Osteocyte (in vitro differentiated cells): ENCODE data around the gene ITGAL. TPM values are rescaled to one million over a fixed set of nuclear protein-coding genes. Genes with fewer than 3 reads are reported as not detected.
"Not testable (repeated sequence)": the region's sequence is repeated elsewhere in the genome, so short reads cannot be mapped to it uniquely, and the experiment has no call there.

Source experiments
- DNase-seq: peaks from one replicate; pipeline ENCODE4 v3.0.0; 2021; ENCODE audit warnings: mixed read lengths; ENCODE audit not compliant: unreplicated experiment; ENCODE audit errors: extremely low spot score
- H3K27ac Mint-ChIP-seq: one replicate; pipeline ENCODE4 v1.8.0; 2021; ENCODE audit warnings: mild to moderate bottlenecking, mixed read lengths; ENCODE audit not compliant: unreplicated experiment
- H3K27me3 Mint-ChIP-seq: one replicate; pipeline ENCODE4 v1.8.0; 2021; ENCODE audit warnings: mixed read lengths; ENCODE audit not compliant: unreplicated experiment
- H3K36me3 Mint-ChIP-seq: one replicate; pipeline ENCODE4 v1.8.0; 2021; ENCODE audit warnings: mixed read lengths; ENCODE audit not compliant: unreplicated experiment
- H3K4me1 Mint-ChIP-seq: one replicate; pipeline ENCODE4 v1.8.0; 2021; ENCODE audit warnings: mixed read lengths; ENCODE audit not compliant: unreplicated experiment
- H3K4me3 Mint-ChIP-seq: one replicate; pipeline ENCODE4 v1.8.0; 2021; ENCODE audit warnings: mild to moderate bottlenecking, moderate library complexity, mixed read lengths; ENCODE audit not compliant: unreplicated experiment
- H3K9me3 Mint-ChIP-seq: one replicate; pipeline ENCODE4 v1.8.0; 2021; ENCODE audit warnings: mixed read lengths; ENCODE audit not compliant: unreplicated experiment
- CTCF ChIP-seq: fragments of 200-600 bp; sonication (generic); IDR thresholded peaks from 2 replicates; pipeline ENCODE4 v1.5.0; 2021; ENCODE audit warnings: antibody characterized with exemption, mild to moderate bottlenecking, moderate library complexity
- total RNA-seq: library from RNA; stranded (reverse); gene quantifications from 2 replicates; pipeline ENCODE4 v1.2.1, GENCODE V29; 2021

Gene ITGAL
- total RNA-seq, 1 donor from 2014 or later = not detected

GRCh38 chr16:30457743-30458560 is 14.6 kb upstream of the ITGAL start:
- H3K9me3 Mint-ChIP-seq = no peaks in the 10 kb centered on the region

GRCh38 chr16:30458561-30459394 is 13.8 kb upstream of the ITGAL start:
- no peak overlapping the region for H3K27ac Mint-ChIP-seq
- TF ChIP-seq CTCF = no peak
- peaks cover 11% of the 10 kb centered on the region for H3K27me3 Mint-ChIP-seq

More at GRCh38 chr16:30457743-30458560, 14.6 kb upstream of the ITGAL start:
- DNase-seq = no peak
- Mint-ChIP-seq H3K4me3 (no peak overlapping the region), H3K27me3 (peaks cover 11% of the 10 kb centered on the region), H3K4me1 (no peaks in the 10 kb centered on the region), H3K36me3 (no peaks in the 10 kb centered on the region), H3K27ac (no peak overlapping the region)
- no peak for TF ChIP-seq CTCF

GRCh38 chr16:30459456-30459855 is 13.1 kb upstream of the ITGAL start:
- Mint-ChIP-seq H3K27ac (no peak overlapping the region), H3K36me3 (no peaks in the 10 kb centered on the region), H3K4me3 (no peak overlapping the region), H3K9me3 (no peaks in the 10 kb centered on the region), H3K4me1 (no peaks in the 10 kb centered on the region), H3K27me3 (peaks cover 4% of the 10 kb centered on the region)
- no peak for DNase-seq
- TF ChIP-seq CTCF = no peak

More at GRCh38 chr16:30458561-30459394, 13.8 kb upstream of the ITGAL start:
- Mint-ChIP-seq H3K4me3 (no peak overlapping the region), H3K9me3 (no peaks in the 10 kb centered on the region), H3K4me1 (no peaks in the 10 kb centered on the region), H3K36me3 (no peaks in the 10 kb centered on the region)
- no peak for DNase-seq

- not testable (repeated sequence) for H3K27ac Mint-ChIP-seq, H3K4me1 Mint-ChIP-seq, H3K9me3 Mint-ChIP-seq, H3K36me3 Mint-ChIP-seq, DNase-seq, H3K27me3 Mint-ChIP-seq, H3K4me3 Mint-ChIP-seq
Observed at GRCh38 chr16:30461426-30461825, 11.1 kb upstream of the ITGAL start.

GRCh38 chr16:30464078-30464477 is 8.5 kb upstream of the ITGAL start:
- no peak for DNase-seq
- no peak overlapping the region for H3K4me3 Mint-ChIP-seq
- no peak for TF ChIP-seq CTCF
- H3K4me1 Mint-ChIP-seq = no peaks in the 10 kb centered on the region
- H3K36me3 Mint-ChIP-seq = no peaks in the 10 kb centered on the region
- no peaks in the 10 kb centered on the region for H3K9me3 Mint-ChIP-seq
- H3K27me3 Mint-ChIP-seq = no peaks in the 10 kb centered on the region
- H3K27ac Mint-ChIP-seq = no peak overlapping the region
